GM18907 (cell line): ENCODE measurements around the gene MOGAT1.
"Not testable (repeated sequence)": the region's sequence is repeated elsewhere in the genome, so short reads cannot be mapped to it uniquely, and the experiment has no call there.

ENCODE experiments used
- ATAC-seq: cut with Tn5 transposase; IDR thresholded peaks from one replicate; pipeline ENCODE4 v1.9.1; 2021; ENCODE audit warnings: mild to moderate bottlenecking, moderate library complexity; ENCODE audit not compliant: unreplicated experiment

The MOGAT1 gene

DNA sequence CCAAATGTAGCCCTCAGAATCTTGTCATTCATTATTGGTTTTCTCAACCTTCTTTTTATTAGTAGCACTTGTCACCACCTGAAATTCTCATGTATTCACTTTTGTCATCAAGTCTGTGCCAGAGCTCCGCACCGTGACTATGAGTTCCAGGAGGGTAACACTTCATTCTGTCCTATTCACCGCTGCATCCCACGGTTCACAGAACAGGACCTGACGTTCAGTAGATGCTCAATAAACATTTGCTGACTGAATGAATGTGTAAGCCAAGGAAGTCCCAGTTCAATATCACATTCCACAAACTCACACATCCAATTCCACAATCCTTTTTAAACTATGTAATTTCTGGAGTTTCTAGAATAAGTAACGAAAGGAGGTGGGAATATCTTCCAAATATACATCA lies 65.5 kb downstream of the MOGAT1 start:
- ATAC-seq = no peak

DNA sequence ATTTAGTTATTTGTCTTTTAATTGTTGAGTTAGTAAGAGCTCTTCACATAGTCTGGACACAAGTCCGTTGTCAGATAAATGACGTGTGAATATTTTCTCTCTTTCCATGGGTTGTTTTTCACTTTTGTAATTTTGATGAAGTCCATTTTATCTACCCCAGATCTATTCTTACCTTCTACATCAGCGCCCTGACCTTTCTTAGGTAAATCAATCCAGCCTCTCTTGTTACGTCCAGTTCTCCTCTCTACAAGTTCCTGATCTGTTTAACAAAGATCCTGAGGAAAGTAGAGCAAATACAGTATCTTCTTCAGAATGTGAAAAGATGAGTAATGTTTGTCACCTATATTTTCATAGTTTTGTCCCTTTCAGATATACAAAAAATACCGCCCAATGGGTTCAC lies 66.9 kb downstream of the MOGAT1 start:
- ATAC-seq = no peak

DNA sequence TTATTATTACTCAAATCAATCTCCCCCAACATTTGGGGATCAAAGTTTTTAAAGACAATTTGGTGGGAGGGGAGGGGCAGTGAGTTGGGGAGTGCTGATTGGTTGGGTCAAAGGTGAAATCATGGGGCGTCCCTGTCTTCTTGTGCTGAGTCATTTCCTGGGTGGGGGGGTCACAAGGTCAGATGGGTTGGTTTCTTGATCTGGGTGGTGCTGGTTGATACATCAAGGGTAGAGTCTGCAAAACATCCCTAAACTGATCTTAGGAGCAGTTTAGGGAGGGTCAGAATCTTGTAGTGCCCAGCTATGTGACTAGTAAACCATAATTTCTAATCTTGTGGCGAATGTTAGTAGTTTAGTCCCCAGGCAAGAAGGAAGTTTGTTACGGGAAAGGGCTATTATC lies 67.4 kb downstream of the MOGAT1 start:
- ATAC-seq = no peak

DNA sequence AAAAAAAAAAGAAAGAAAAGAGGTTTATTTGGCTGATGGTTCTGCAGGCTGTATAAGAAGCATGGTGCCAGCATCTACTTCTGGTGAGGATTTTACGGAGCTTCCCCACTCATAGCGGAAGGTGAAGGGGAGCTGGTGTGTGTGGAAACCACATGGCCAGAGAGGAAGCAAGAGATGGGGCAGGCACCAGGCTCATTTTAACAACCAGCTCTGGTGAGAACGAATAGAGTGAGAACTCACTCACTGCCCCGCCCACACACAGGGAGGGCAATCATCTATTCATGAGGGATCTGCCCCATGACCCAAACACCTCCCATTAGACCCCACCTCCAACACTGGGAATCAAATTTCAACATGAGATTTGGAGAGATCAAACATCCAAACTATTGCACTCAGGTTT lies 68.5 kb downstream of the MOGAT1 start:
- ATAC-seq = no peak

DNA sequence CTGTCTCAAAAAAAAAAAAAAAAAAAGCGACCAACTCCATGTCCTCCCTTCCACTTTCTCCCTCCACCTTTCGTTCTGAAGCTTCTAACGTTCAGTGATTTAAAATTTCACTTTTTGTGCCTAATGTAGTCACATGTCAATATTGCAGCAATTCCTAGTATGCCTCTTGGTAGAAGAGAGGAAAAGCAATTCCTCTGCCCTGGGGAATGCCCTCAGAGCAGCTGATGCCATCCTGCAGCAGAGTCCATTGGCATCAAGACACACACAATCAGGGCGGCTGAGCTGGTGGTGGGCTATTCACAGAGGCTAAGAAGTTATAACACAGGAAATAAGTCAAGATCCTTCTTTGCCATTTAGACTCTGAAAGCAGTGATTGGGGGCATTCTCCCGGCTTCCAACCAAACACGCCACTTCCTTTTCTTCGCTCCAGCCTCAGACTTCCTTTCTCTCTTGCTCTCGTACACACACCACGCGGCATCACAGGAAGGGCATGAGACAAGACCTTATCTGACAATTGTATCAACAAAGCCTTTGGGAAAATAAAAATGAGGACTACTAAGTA lies 71.9 kb downstream of the MOGAT1 start:
- no peak for ATAC-seq

DNA sequence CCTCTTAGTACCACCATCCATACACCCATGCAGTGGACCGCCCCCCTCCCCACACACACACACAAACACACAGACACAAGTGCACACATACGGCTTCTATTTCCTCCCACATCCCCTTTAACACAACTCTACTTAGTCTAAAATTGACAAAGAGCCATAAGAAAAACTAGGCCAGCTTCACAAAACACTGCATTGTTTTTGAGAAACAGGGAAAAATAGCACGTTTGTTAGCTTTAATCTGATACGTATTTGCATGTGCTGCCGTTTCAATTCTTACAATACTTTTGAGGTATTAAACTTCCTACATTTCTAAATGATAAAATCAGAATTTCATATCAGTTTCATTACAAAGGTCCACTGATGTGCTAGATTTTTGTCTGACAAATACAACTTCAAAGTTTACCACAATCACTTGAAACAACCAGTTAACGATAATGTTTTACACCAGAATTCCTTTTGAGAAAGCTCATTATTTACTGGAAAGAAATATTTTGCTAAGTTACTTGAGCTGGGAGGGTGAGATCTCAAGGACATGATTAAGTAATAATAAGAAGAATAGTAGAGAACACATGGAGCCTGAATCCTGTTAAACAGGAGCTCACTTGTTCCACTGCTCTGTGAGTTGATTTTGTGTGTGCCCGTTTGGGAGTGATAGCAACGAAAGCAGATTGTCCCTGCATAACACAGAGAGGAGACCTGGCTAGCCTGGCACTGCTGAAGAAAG lies 74.5 kb downstream of the MOGAT1 start:
- ATAC-seq = no peak

DNA sequence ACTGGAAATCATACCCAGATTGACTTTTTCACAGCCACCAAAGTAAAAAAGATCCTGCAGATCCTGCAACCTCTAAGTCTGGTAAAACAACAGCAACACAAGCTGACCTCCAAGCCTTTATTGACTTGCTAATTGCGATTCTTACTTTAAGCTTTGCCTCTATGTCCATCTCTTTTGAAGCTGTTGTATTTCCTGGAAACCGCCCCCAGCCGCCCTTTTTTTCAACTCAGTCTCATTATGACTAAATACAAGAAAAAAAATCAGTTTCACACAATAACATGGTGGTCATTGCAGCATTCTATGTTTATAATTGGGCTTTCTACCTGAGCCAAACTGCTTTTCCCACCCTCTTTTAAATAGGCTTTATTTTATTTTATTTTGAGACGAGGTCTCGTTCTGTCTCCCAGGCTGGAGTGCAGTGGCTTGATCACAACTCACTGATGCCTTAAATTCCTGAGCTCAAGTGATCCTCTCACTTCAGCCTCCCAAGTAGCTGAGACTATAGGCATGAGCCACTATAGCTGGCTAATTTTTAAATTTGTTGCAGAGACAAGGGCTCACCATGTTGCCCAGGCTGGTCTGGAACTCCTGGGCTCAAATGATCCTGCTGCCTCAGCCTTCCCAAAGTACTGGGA lies 76.2 kb downstream of the MOGAT1 start:
- peak; percentile 67 for ATAC-seq

DNA sequence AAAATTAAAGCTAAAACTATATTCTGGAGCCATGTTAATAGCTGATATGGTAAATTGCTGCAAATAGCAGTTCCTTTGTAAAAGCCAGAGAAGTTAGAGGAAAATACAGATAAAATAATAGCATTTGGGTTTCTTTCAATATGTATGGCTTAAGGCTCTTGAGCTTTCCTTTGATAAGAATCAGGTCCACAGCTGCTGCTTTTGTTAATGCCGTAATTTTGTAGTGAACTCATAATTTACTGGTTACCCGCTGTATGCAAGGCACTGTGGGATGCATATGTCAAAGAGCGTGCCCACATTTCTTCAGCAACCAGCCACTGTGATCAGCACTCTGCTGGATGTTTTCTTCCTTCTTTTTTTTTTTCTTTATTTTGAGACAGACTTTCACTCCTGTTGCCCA lies 79.1 kb downstream of the MOGAT1 start:
- ATAC-seq = no peak

DNA sequence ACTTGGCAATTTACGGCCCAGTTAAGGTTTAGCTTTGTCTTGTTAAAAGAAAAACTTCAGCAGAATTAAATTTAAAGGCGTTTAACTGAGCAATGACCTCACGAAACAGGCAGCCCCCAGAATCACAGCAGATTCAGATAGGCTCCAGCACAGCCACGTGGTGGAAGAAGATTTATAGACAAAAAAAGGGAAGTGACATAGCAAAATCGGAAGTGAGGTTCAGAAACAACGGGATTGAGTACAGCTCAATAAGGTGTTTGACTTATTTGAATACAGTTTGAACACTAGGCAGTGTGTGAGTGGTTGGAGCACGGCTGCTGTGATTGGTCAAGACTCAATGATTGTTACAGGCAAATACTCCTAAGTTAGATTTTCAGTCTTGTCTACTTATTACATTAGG lies 79.8 kb downstream of the MOGAT1 start:
- no peak for ATAC-seq

DNA sequence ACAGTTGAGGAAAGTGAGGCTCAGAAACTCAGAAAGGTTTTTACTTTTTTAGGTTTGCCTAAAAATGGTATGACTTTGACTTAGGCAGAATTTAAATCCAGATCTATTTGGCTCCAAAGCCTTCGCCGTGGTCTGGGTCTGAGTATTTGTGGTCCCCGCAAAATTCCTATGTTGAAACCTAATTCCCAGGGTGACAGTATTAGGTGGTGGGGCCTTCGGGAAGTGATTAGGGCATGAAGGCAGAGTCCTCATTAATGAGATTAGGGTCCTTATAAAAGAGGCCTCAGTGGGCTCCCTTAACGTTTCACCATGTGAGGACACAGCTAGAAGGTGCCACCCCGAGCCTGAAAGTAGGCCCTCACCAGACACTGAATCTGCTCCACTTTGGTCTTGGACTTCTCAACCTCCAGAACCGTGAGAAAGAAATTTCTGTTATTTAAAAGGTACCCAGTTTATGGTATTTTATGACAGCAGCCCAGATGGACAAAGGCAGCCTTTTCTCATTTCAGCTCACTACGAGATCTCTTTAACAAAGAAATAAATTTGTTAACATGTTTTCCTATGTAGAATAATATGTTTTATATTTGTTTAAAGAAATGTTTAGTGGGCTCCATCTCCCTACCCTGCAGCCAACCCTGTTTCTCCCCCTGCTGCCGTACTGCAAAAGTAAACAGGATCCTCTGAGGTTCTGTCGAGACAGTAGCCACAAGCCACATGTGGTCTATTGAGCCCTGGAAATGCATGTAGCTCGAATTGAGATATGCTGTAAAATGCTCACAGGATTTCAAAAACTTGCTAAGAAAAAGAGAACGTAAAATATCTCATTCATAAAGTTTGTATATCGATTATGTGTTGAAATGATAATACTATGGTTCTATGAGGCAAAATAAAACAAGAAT lies 80.6 kb downstream of the MOGAT1 start:
- no peak for ATAC-seq

DNA sequence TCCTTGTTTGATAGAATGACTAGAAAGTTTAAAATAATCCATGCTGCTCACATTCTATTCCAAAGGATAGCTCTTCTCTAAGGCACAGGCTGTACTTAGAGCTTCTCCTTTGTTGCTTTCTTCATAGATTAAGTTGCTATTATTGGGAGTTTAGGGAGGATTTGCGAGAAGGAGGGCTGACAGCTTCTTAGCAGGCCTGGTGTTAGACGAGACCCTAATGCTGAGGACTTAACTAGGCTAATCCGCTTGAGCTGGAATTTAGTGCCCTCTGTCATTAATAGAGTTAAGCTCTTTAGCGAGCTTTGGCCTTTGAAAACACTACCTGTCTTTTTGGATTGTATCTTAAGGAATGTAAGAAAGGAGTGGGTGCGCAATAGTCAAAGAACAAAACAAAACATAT lies 81.3 kb downstream of the MOGAT1 start:
- ATAC-seq = no peak

DNA sequence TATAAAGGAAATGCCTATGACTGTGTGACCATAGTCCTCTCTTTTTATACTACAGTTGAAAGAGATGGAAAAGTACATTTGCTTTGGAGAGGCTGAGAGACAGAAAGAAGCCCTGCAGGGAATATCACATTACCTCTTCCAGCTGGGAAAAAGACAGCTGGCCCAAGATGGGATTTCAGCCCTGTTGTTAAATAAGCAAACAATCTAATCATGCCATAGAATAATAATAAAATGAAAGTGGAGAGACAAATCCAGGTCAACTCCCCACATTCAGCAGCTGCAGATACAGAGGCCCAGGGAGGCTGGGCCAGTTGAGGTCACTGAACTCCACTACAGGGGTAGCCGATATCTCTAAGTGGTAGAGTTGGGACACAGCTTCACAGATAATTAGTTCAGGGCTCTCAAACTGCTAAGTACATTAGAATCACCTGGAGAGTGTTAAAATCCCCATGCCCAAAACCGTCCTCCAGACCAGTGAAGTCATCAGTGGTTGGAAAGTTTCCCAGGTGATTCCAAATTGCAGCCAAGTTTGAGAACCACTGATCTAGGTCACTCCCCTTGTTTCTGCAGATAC lies 81.9 kb downstream of the MOGAT1 start:
- no peak for ATAC-seq

DNA sequence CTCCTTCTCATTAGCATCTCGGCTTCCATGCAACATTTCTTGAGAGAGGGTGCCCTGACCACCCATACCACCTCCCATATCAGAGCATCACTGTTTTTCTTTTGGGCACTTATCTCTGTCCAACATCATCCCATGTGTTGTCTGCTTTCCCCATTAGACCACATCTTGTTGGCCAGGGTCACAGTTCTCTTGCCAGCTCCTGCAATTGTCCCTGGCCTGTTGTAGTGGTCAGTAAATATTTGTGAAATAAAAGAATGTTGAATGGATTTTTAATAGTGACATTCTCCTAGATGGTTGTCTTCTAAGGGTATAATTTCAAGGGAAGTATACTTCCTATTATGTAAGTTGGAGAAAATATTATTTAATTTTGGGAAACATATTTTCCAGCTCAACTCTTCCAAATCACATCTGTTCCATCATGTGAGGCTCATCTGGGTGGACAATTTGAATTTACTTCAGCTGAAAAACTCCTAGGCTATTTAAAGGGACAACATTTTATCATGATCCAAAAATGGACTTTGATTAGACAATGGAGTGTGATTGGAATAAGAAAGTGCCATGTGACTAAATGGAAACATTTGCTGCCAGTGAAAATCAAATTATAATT lies 83.0 kb downstream of the MOGAT1 start:
- no peak for ATAC-seq

DNA sequence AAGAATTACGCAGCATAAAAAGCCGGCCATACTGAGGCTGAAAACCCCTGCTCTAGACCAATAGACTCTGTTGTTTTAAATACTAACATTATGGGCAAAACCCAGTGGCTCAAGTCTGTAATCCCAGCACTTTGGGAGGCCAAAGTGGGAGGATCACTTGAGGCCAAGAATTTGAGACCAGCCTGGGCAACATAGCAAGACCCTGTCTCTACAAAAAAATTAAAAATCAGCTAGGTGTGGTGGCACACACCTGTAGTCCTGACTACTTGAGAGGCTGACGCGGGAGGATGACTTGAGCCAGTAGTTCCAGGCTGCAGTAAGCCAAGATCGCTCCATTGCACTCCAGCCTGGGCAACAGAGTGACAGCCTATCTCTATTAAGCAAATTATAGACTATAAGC lies 84.1 kb downstream of the MOGAT1 start:
- not testable (repeated sequence) for ATAC-seq

DNA sequence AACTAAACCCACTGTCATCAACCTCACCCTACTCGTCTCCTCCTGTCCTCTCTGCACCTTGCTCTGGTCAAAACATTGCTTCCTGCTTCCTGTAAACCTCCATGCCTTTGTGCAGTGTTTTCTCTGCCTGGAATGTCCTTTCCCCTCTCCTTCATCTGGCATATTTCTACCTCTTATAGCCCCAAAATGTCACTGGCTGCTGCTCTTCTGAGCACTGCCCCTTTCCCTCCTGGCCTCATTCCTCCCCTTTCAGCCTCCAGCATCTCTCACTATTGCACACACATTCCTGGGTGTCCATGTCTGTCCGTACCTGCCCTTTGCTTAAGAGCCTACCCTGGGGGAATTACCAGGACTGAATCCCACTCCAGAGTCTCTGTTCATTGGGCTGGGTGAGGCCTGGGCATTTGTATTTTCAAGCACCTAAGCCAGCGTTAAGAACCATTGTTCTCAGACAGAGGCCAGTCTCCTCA lies 84.9 kb downstream of the MOGAT1 start:
- ATAC-seq = no peak

DNA sequence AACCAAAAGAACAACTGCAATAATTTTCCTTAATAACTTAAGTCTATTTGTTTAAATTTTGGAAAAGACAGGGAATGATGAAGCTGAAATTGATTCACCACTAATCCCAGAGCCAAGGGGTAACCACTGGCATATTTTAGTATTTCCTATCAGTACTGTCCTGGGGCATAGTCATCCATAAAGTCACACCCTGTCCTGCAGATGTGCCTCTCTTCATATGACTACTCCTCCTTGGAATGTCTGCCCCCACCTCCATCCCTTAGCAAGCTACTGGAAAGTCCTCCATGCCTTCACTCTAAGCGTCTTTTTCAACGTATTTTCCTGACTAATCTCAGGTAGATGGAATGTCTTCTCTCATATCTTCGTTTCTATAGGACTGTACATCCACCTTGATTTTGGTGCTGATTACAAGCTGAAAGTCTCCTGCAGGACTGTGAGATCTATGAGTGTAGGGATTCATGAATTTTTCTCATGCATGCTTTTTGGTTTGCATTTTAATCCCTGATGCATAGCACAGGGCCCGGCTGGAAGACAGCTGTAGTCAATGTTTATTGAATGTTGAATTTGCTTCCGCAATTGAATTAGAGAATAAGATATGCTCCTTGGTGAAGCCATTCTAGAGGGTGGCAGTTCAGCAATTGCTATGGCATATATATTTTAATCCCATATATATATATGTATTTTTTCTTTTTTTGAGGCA lies 85.6 kb downstream of the MOGAT1 start:
- ATAC-seq = no peak
